ENCODE measurements around the gene GLB1L. TPM values are rescaled to one million over a fixed set of nuclear protein-coding genes. Genes with fewer than 3 reads are reported as not detected.

The GLB1L gene
- total and polyA plus RNA-seq, 2 of the 8 experiments (the other 6 are each of a cell fraction or from before 2014, with no cell fraction given), result 3.7 to 4.0 TPM

GRCh38 chr2:219277703-219278654 lies 32.7 kb upstream of the GLB1L start (continued):
- peak; percentile 41; the same call in 1 of the 2 replicates for TF ChIP-seq JUND (IDR thresholded peaks at IDR 0.05; ENCODE audit: low read length)
- TF ChIP-seq BACH1 (IDR thresholded peaks at IDR 0.05; ENCODE audit: low read length), result no peak
- no peak for TF ChIP-seq RNF2 (IDR thresholded peaks at IDR 0.05; ENCODE audit: borderline replicate concordance, low read depth, low read length, missing control alignments, poor library complexity, severe bottlenecking)
- TF ChIP-seq TEAD4 (IDR thresholded peaks at IDR 0.05; ENCODE audit: low read depth, low read length), result 0 out of 2 replicates have a peak, but pooled peaks have one; percentile 31
- peak; percentile 27 for TF ChIP-seq ASH2L (IDR thresholded peaks at IDR 0.05; ENCODE audit: low read length)
- no peak for TF ChIP-seq SIX5 (IDR thresholded peaks at IDR 0.05; ENCODE audit: low read depth, low read length)
- TF ChIP-seq SAP30 (IDR thresholded peaks at IDR 0.05; ENCODE audit: insufficient read depth, insufficient replicate concordance, low read length), result no peak
- peak in 1 of 2 experiments; percentile 75; a peak in 1 of 3 replicates for TF ChIP-seq EP300 (IDR thresholded peaks at IDR 0.05; ENCODE audit: borderline replicate concordance in 1 of 2, low read depth in 2 of 2, low read length in 2 of 2)
- TF ChIP-seq POLR2AphosphoS5 (IDR thresholded peaks at IDR 0.05; ENCODE audit: low read depth, low read length), result no peak
- no peak for TF ChIP-seq SP2 (IDR thresholded peaks at IDR 0.05; ENCODE audit: low read length)
- TF ChIP-seq MAFK (IDR thresholded peaks at IDR 0.05; ENCODE audit: low read depth, low read length), result 0 out of 2 replicates have a peak, but pooled peaks have one; percentile 6
- TF ChIP-seq CBX5 (IDR thresholded peaks at IDR 0.05; ENCODE audit: low read depth, low read length), result no peak
- no peak for TF ChIP-seq NRF1 (IDR thresholded peaks at IDR 0.05; ENCODE audit: low read depth, low read length)
- TF ChIP-seq CHD1 (IDR thresholded peaks at IDR 0.05; ENCODE audit: low read depth, low read length), result no peak
- TF ChIP-seq, protein P1, sequence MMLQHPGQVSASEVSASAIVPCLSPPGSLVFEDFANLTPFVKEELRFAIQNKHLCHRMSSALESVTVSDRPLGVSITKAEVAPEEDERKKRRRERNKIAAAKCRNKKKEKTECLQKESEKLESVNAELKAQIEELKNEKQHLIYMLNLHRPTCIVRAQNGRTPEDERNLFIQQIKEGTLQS (IDR thresholded peaks at IDR 0.05; ENCODE audit: insufficient read depth, low read depth, low read length), result no peak
- TF ChIP-seq KDM1A (IDR thresholded peaks at IDR 0.05; ENCODE audit: borderline replicate concordance, low read length), result no peak
- 0 out of 2 replicates have a peak, but pooled peaks have one; percentile 45 for TF ChIP-seq SP4 (IDR thresholded peaks at IDR 0.05; ENCODE audit: low read length)
- TF ChIP-seq SRF (IDR thresholded peaks at IDR 0.05; ENCODE audit: low read depth, low read length), result no peak
- peak; percentile 62; the same call in 1 of the 2 replicates for TF ChIP-seq RBBP5 (IDR thresholded peaks at IDR 0.05; ENCODE audit: borderline replicate concordance, low read depth, low read length)
- TF ChIP-seq POLR2A (IDR thresholded peaks at IDR 0.05; ENCODE audit: control extremely low read depth in 1 of 2, low read depth in 2 of 2, low read length in 2 of 2), result peak in 1 of 2 experiments; percentile 46; a peak in 1 of 3 replicates
- no peak for TF ChIP-seq SIRT6 (IDR thresholded peaks at IDR 0.05; ENCODE audit: low read length)
- TF ChIP-seq YY1 (IDR thresholded peaks at IDR 0.05; ENCODE audit: low read depth, low read length), result peak; percentile 64; the same call in 1 of the 2 replicates
- TF ChIP-seq CREB1 (IDR thresholded peaks at IDR 0.05), result 0 out of 2 replicates have a peak, but pooled peaks have one; percentile 49
- no peak for TF ChIP-seq NANOG (IDR thresholded peaks at IDR 0.05; ENCODE audit: insufficient read depth, low read depth, low read length, poor library complexity, severe bottlenecking)
